Neural crest cell (in vitro differentiated cells): ENCODE results near the gene MYO9B. TPM values are rescaled to one million over a fixed set of nuclear protein-coding genes. Genes with fewer than 3 reads are reported as not detected.
A peak's percentile ranks its signal among the peaks of the same experiment; 100 is the strongest.

Experiments
- DNase-seq: peaks from one replicate; pipeline ENCODE4 v3.0.0; 2021; ENCODE audit warnings: low read depth, mixed read lengths, low spot score
- H3K27ac Mint-ChIP-seq: one replicate; pipeline ENCODE4 v1.8.0; 2021; ENCODE audit warnings: mild to moderate bottlenecking, mixed read lengths; ENCODE audit not compliant: unreplicated experiment
- H3K27me3 Mint-ChIP-seq: 2 replicates; pipeline ENCODE4 v1.8.0; 2021; ENCODE audit warnings: low read depth, mild to moderate bottlenecking, mixed read lengths
- H3K36me3 Mint-ChIP-seq: 2 replicates; pipeline ENCODE4 v1.8.0; 2021; ENCODE audit warnings: low read depth, mild to moderate bottlenecking, mixed read lengths
- H3K4me1 Mint-ChIP-seq: 2 replicates; pipeline ENCODE4 v1.8.0; 2021; ENCODE audit warnings: mixed read lengths
- H3K4me3 Mint-ChIP-seq: one replicate; pipeline ENCODE4 v1.8.0; 2021; ENCODE audit warnings: mild to moderate bottlenecking, mixed read lengths
- H3K9me3 Mint-ChIP-seq: 2 replicates; pipeline ENCODE4 v1.8.0; 2021; ENCODE audit warnings: mixed read lengths
- CTCF ChIP-seq: fragments of 200-600 bp; sonication (generic); conservative IDR thresholded peaks from 2 replicates; pipeline ENCODE4 v1.5.0; 2021; ENCODE audit warnings: antibody characterized with exemption, mild to moderate bottlenecking
- long read RNA-seq: library from polyadenylated mRNA; unstranded; transcript quantifications from one replicate; pipeline ENCODE4 v2.0.0, GENCODE V29; 2020
- total RNA-seq: library from RNA; stranded (reverse); gene quantifications from 2 replicates; pipeline ENCODE4 v1.2.1, GENCODE V29; 2021

Gene MYO9B
- 113 and 119 TPM in 2 replicates for total RNA-seq
- long read RNA-seq, partial matches to known transcripts, result 2 of 4 reads
- long read RNA-seq, other reads (novel, unspliced or antisense), result 2 of 4 reads

GRCh38 chr19:17075035-17075863 lies at the start of gene MYO9B, which contains the start of gene HAUS8:
Gene MYO9B (plus strand): TSS chr19:17075777. CDS start chr19:17101718, 25,941 bp downstream.
Gene HAUS8 (minus strand): TSS chr19:17075452. CDS start chr19:17075422, 30 bp downstream.
- no peak for TF ChIP-seq CTCF
- DNase-seq, result peak; percentile 98
- Mint-ChIP-seq H3K4me3 (peak within 1 kb of the TSS; percentile 98), H3K4me1 (peaks cover 63% of the 10 kb centered on the region), H3K27me3 (no peaks in the 10 kb centered on the region), H3K27ac (peak within 1 kb of the TSS; percentile 99), H3K36me3 (no peaks in the 10 kb centered on the region), H3K9me3 (no peaks in the 10 kb centered on the region)

DNA sequence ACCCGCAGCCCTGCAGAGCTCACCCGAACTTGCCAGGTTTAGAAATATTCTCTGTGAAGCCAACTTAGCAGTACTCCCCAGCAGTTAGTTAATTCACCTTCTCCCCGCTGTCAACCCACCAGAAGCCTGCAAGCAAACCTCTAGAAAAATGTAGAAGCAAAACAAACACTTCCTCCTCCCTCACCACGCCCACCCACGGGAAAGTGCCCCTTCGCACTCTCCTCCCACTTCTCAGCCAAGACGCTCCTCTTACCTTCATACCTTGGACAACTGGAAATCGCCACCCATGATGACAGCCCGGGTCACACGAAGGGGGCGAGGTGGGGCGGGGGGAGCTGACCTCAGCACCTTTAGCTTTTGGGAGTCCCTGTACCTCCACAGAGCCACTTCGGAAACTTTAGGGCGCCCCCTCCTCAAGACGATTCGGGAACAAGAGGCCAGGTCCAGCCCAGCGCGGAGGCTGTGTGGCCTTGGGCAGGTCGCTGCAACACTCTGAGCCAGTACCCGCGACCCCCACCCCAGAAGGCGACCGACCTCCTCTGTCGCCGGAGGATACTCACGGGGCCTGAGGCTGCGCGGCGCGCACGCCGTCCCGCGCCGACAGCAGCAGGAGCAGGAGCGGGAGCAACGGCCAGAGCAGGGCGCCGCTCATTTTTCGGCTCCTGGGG lies 49.5 kb upstream of the MYO9B start:
- Mint-ChIP-seq H3K4me3 (peak overlapping the region; percentile 86), H3K9me3 (peaks cover 11% of the 10 kb centered on the region), H3K4me1 (peaks cover 7% of the 10 kb centered on the region), H3K27me3 (peaks cover 22% of the 10 kb centered on the region), H3K27ac (no peak overlapping the region), H3K36me3 (peaks cover 28% of the 10 kb centered on the region)
- DNase-seq, result no peak
- no peak for TF ChIP-seq CTCF

GRCh38 chr19:17026706-17027534 lies 48.7 kb upstream of the MYO9B start, which contains the start of gene CPAMD8:
Gene CPAMD8 (minus strand): TSS chr19:17026810. CDS start chr19:17026642, 168 bp downstream.
- no peak for DNase-seq
- Mint-ChIP-seq H3K4me1 (peaks cover 7% of the 10 kb centered on the region), H3K27me3 (peaks cover 22% of the 10 kb centered on the region), H3K27ac (no peak within 1 kb of the TSS), H3K36me3 (peaks cover 28% of the 10 kb centered on the region), H3K9me3 (peaks cover 11% of the 10 kb centered on the region), H3K4me3 (peak within 1 kb of the TSS; percentile 86)
- no peak for TF ChIP-seq CTCF

- H3K4me3 Mint-ChIP-seq, result peak overlapping the region; percentile 73
- TF ChIP-seq CTCF, result no peak
- no peak for DNase-seq
- peaks cover 22% of the 10 kb centered on the region for H3K27me3 Mint-ChIP-seq
- H3K36me3 Mint-ChIP-seq, result peaks cover 23% of the 10 kb centered on the region
- peaks cover 10% of the 10 kb centered on the region for H3K9me3 Mint-ChIP-seq
- peaks cover 7% of the 10 kb centered on the region for H3K4me1 Mint-ChIP-seq
- no peak overlapping the region for H3K27ac Mint-ChIP-seq
Observed at GRCh38 chr19:17027535-17027975, 48.0 kb upstream of the MYO9B start.

DNA sequence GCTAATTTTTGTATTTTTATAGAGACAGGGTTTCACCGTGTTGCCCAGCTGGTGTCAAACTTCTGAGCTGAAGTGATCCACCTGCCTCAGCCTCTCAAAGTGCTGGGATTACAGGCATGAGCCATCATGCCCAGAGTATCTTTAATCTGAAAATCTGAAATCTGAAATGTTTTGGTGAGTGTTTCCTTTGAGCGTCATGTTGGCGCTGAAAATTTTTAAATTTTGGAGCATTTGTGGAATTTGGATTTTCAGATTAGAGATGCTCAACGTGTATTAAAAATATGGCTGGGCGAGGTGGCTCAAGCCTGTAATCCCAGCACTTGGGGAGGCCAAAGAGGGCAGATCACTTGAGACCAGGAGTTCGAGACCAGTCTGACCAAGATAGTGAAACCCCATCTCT lies 43.8 kb upstream of the MYO9B start:
- DNase-seq, result no peak
- Mint-ChIP-seq H3K27me3 (peaks cover 16% of the 10 kb centered on the region), H3K36me3 (no peaks in the 10 kb centered on the region), H3K4me1 (no peaks in the 10 kb centered on the region), H3K27ac (no peak overlapping the region), H3K9me3 (no peaks in the 10 kb centered on the region), H3K4me3 (no peak overlapping the region)
- no peak for TF ChIP-seq CTCF
